ENCODE data around the gene TANC1.
A peak's percentile ranks its signal among the peaks of the same experiment; 100 is the strongest.

TANC1 gene

DNA sequence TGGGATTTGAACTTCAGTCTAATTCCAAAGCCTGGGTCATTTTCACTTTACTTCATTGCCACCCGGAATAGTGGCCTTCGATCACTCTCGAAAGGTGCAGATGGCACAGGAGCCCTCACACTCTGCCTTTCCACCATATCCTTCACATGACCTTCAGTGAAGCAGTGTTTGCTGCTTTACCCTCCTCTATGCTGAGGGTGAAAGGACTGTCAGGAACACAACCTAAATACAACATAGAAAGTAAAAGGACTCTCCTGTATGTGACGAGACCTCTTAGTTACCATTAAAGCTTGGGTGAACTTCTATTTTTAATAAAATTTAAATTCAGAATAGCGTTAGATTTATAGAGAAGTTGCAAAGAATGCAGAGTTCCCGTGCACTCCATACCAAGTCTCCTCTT is 148.5 kb downstream of the TANC1 start:
- Histone ChIP-seq H3K4me2 (no peak overlapping the region), H3K9me3 (no peaks in the 10 kb centered on the region), H3K27me3 (no peaks in the 10 kb centered on the region), H3K4me1 (peaks cover 13% of the 10 kb centered on the region), H3K27ac (no peak overlapping the region), H3K9ac (no peak overlapping the region), H4K20me1 (no peaks in the 10 kb centered on the region), H3K4me3 (no peak overlapping the region), H3K36me3 (no peaks in the 10 kb centered on the region)
- TF ChIP-seq Cebpa-rat (IDR thresholded peaks at IDR 0.05) = no peak

DNA sequence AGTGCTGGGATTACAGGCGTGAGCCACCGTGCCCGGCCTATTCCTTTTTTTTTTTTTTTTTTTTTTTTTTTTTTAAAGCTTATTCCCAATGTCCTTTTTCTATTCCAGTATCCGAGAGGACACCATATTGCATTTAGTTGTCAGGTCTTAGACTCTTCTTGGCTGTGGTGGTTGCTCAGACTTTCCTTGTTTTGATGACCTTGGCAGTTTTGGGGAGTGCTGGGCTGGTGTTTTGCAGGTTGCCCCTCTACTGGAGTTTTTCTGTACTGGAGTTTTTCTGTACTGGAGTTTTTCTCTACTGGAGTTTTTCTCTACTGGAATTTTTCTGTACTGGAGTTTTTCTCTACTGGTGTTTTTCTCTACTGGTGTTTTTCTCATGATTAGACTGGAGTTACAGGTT is 149.2 kb downstream of the TANC1 start:
- Histone ChIP-seq H4K20me1 (no peaks in the 10 kb centered on the region), H3K4me2 (no peak overlapping the region), H3K9me3 (no peaks in the 10 kb centered on the region), H3K27ac (no peak overlapping the region), H3K4me3 (no peak overlapping the region), H3K4me1 (peaks cover 13% of the 10 kb centered on the region), H3K9ac (no peak overlapping the region), H3K27me3 (no peaks in the 10 kb centered on the region), H3K36me3 (no peaks in the 10 kb centered on the region)
- no peak for TF ChIP-seq Cebpa-rat (IDR thresholded peaks at IDR 0.05)

DNA sequence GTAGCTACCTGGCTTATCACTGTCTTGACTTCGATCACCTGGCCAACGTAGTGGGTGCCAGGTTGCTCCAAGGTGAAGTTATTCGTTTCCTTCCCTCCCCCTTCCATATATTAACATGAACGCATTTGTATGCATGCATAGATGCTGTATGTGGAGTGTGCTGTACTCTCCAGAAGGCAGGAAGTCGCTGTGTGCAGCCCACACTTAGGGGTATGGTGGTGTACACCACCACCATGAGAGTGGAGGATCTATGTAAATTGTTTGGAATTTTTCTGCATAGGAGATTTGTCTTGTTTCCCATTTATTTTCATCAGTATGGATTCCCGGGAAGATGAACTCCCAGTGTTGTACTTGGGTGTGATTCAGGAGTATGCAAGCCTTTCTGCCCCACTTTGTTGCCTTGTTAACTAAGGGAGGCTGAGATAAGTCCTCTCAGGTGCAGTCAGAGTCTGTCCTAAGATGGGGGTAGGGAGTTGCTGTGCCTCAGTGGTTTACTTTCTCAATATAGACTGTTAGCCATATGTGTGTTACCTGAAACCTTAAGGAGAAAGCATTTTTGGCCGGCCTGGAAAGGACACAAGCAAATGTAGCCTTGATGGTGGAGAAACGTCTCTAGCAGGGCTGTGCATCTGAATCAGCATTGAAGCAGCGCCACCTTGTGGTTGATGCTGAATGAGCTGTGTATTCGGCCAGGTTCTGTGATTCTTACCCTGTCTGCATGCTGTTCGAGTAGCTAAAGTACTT is 149.8 kb downstream of the TANC1 start:
- H3K4me2 ChIP-seq = no peak overlapping the region

DNA sequence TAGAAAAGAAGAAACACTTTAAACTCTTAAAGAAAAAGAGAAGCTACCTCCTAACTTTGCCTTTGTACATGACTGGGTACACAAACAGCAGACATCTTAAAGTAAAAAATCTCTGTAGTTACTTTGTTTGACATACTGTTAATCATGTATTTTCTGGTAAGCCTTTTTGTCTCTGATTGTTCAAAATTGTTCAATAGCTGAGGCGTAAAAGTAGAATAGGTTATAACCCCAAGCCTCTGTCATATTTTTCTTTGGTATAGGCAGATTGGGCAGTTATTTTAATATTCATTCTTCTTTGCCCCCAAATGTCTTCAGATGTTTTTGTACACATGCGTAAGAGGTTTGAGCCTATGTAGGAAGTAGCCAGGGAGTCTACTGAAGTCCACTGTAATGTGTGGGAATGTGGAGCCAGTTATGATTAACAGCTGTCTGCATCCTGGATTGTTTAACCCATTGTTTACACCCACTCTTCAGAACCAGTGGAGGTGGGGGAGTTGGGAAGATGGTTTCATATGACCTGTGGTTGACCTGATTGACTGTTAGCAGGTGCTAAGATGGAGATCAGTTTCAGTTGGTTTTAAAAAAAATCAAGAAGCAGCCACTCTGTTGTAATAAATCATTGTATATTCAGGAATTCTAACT is 150.5 kb downstream of the TANC1 start:
- Histone ChIP-seq H3K4me1 (peaks cover 16% of the 10 kb centered on the region), H4K20me1 (no peaks in the 10 kb centered on the region), H3K27me3 (no peaks in the 10 kb centered on the region), H3K27ac (no peak overlapping the region), H3K4me2 (peak overlapping the region; percentile 24; the same call in 1 of the 2 replicates), H3K9ac (no peak overlapping the region), H3K36me3 (no peaks in the 10 kb centered on the region), H3K9me3 (no peaks in the 10 kb centered on the region), H3K4me3 (no peak overlapping the region)
- TF ChIP-seq Cebpa-rat (IDR thresholded peaks at IDR 0.05) = no peak

More for the DNA sequence above, 149.8 kb downstream of the TANC1 start:
- Histone ChIP-seq H3K4me3 (no peak overlapping the region), H4K20me1 (no peaks in the 10 kb centered on the region), H3K36me3 (no peaks in the 10 kb centered on the region), H3K4me1 (peaks cover 13% of the 10 kb centered on the region), H3K27ac (no peak overlapping the region), H3K9me3 (no peaks in the 10 kb centered on the region), H3K27me3 (no peaks in the 10 kb centered on the region), H3K9ac (no peak overlapping the region)
- no peak for TF ChIP-seq Cebpa-rat (IDR thresholded peaks at IDR 0.05)

DNA sequence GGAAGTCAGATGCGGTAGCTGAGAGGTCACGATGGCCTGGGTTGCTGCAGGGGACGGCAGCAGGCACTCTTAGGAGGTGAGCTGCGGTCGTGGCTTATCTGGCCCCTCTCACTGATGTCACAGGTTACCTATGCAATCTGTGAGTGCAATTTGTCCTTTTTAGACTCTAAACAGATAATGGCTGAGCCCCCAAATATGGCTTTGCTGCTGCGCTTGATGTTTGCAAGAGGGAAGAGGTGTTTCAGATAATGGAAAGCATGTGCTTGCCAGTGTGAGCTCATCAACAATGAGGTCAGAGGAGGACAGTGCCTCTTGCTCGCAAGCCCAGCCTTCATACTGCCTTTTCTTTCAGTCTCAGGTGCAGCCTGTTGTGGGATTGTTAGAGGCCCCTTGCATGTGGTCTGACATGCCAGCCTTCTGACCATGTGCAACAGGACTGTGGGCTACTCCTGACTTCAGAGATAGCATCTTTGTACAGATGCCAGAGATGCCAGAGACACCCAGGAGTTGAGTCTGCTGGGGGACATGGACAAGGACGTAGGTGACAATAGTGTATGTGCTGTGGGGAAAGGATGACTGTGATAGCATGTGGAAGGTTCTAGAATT is 151.3 kb downstream of the TANC1 start:
- H3K9ac ChIP-seq = no peak overlapping the region
- peak overlapping the region; percentile 24; the same call in 1 of the 2 replicates for H3K4me2 ChIP-seq
- H3K4me3 ChIP-seq = no peak overlapping the region
- no peaks in the 10 kb centered on the region for H4K20me1 ChIP-seq
- no peaks in the 10 kb centered on the region for H3K9me3 ChIP-seq
- H3K4me1 ChIP-seq = peaks cover 24% of the 10 kb centered on the region
- H3K36me3 ChIP-seq = no peaks in the 10 kb centered on the region
- no peak overlapping the region for H3K27ac ChIP-seq
- no peaks in the 10 kb centered on the region for H3K27me3 ChIP-seq
- no peak for TF ChIP-seq Cebpa-rat (IDR thresholded peaks at IDR 0.05)

DNA sequence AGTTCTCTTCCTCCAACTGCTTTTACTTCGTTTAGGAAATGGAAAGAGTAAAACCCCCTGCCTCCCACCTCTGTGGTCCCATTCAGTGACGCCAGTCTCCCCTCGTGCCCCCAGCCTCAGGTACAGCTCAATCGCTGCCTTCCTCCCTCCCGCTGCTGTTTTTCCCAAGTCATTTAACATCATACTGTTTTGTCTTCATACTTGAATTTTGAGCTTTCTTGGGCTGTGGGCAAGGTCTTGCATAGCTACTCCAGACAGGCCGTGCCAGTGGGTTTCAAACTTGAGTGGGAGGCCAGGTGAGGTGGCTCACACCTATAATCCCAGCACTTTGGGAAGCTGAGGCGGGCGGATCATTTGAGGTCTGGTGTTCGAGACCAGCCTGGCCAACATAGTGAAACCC is 155.3 kb downstream of the TANC1 start:
- no peaks in the 10 kb centered on the region for H3K36me3 ChIP-seq
- no peak overlapping the region for H3K9ac ChIP-seq
- H3K4me1 ChIP-seq = peaks cover 33% of the 10 kb centered on the region
- H3K4me3 ChIP-seq = no peak overlapping the region
- no peak for TF ChIP-seq Cebpa-rat (IDR thresholded peaks at IDR 0.05)
- H3K9me3 ChIP-seq = no peaks in the 10 kb centered on the region
- peak overlapping the region; percentile 45; the same call in 1 of the 2 replicates for H3K4me2 ChIP-seq
- no peaks in the 10 kb centered on the region for H4K20me1 ChIP-seq
- H3K27ac ChIP-seq = peak overlapping the region; percentile 61
- H3K27me3 ChIP-seq = no peaks in the 10 kb centered on the region

DNA sequence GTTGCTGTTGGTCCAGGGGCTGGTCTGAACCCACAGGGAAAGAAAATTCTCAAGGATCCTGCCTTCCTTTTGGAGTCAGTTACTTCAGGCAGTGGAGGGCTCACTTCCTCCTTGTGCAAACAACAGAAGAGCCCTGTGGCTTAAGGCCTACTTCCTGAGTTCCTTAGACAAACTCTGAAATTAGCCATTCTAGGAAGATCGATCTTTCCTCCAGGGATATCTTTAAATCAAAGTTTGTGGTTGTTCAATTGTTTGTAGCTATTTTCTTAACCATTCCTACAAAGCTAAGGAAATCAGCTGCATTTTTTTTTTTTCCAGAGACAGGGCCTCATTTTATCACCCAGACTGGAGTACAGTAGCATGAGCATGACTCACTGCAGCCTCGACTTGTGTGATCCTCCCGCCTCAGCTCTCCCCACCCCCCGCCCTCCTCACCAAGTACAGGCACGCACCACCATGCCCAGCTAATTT is 156.0 kb downstream of the TANC1 start:
- Histone ChIP-seq H3K27me3 (no peaks in the 10 kb centered on the region), H3K36me3 (no peaks in the 10 kb centered on the region), H3K4me1 (peaks cover 31% of the 10 kb centered on the region), H3K27ac (peak overlapping the region; percentile 61), H3K4me2 (peak overlapping the region; percentile 45), H3K9me3 (no peaks in the 10 kb centered on the region), H3K4me3 (no peak overlapping the region), H3K9ac (0 out of 2 replicates have a peak overlapping the region, but pooled peaks have one; percentile 2), H4K20me1 (no peaks in the 10 kb centered on the region)
- TF ChIP-seq Cebpa-rat (IDR thresholded peaks at IDR 0.05) = no peak

DNA sequence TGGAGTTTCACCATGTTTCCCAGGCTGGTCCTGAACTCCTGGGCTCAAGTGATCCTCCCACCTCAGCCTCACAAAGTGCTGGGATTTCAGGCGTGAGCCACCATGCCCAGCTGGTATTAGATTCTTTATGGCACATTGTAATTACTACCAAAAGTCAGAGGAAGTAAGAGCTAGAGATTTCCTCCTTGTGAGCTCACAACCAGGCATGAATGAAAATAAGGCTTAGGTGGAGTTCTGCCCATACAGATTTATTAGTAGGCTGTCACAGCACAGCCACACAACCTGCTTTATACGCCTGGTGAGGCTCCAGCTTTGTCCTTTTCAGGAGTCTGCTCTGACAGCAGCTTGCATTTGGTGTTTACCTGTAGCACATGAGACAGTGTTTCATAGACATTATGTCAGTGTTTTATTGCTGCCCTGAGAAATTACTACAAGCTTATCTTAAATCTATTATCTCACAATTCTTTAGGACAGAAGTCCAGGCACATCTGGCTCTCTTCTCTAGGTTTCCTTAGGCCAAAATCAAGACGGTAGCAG is 156.6 kb downstream of the TANC1 start:
- peak overlapping the region; percentile 61 for H3K27ac ChIP-seq
- TF ChIP-seq Cebpa-rat (IDR thresholded peaks at IDR 0.05) = no peak
- peaks cover 31% of the 10 kb centered on the region for H3K4me1 ChIP-seq
- no peak overlapping the region for H3K4me3 ChIP-seq
- H3K9ac ChIP-seq = no peak overlapping the region
- no peaks in the 10 kb centered on the region for H3K9me3 ChIP-seq
- H4K20me1 ChIP-seq = no peaks in the 10 kb centered on the region
- no peaks in the 10 kb centered on the region for H3K27me3 ChIP-seq
- H3K36me3 ChIP-seq = no peaks in the 10 kb centered on the region
- peak overlapping the region; percentile 45 for H3K4me2 ChIP-seq

DNA sequence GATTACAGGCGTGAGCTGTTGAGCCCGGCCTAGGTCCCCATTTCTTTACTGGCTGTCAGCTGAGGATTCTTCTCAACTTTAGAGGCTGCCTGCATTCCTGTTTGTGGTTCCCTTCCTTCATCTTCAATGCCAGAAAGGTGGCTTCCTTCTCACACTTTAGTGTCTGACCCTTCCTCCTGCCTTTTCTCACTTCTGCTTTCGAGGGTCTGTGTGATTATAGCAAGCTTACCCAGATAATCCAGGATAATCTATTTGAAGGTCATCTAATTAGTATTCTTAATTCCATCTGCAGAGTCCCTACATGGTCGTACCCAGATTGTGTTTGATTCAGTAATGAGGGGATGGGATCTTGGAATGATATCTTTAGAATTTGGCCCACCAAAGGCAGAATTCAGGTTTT is 157.4 kb downstream of the TANC1 start:
- H3K4me2 ChIP-seq = no peak overlapping the region
- no peaks in the 10 kb centered on the region for H4K20me1 ChIP-seq
- peaks cover 34% of the 10 kb centered on the region for H3K4me1 ChIP-seq
- no peak overlapping the region for H3K9ac ChIP-seq
- no peak overlapping the region for H3K4me3 ChIP-seq
- H3K27ac ChIP-seq = no peak overlapping the region
- H3K9me3 ChIP-seq = no peaks in the 10 kb centered on the region
- H3K36me3 ChIP-seq = no peaks in the 10 kb centered on the region
- TF ChIP-seq Cebpa-rat (IDR thresholded peaks at IDR 0.05) = no peak
- no peaks in the 10 kb centered on the region for H3K27me3 ChIP-seq

All from BLaER1 (cell line).